Loucy (cell line): ENCODE measurements around the gene C15orf40.

Experiments
- CTCF ChIP-seq: fragments of 200-600 bp; sonication (generic); conservative IDR thresholded peaks from 2 replicates; pipeline ENCODE4 v1.5.1; 2014; ENCODE audit warnings: mild to moderate bottlenecking, antibody characterized with exemption, low read length
- EZH2phosphoT487 ChIP-seq: fragments of 200-600 bp; IDR thresholded peaks from 2 replicates; pipeline ENCODE4 v1.6.1; 2018; ENCODE audit warnings: antibody characterized with exemption, mild to moderate bottlenecking, moderate library complexity, borderline replicate concordance

GRCh38 chr15:83053151-83053550, 41.7 kb upstream of the C15orf40 start:
- TF ChIP-seq CTCF = no peak
- TF ChIP-seq EZH2phosphoT487 = no peak
